HG02885 (cell line): ENCODE data around the gene TRIM47.
"Not testable (repeated sequence)": the region's sequence is repeated elsewhere in the genome, so short reads cannot be mapped to it uniquely, and the experiment has no call there.

Experiments
- ATAC-seq: cut with Tn5 transposase; IDR thresholded peaks from one replicate; pipeline ENCODE4 v1.9.1; 2021; ENCODE audit warnings: mild to moderate bottlenecking; ENCODE audit not compliant: unreplicated experiment, poor library complexity

The TRIM47 gene

DNA sequence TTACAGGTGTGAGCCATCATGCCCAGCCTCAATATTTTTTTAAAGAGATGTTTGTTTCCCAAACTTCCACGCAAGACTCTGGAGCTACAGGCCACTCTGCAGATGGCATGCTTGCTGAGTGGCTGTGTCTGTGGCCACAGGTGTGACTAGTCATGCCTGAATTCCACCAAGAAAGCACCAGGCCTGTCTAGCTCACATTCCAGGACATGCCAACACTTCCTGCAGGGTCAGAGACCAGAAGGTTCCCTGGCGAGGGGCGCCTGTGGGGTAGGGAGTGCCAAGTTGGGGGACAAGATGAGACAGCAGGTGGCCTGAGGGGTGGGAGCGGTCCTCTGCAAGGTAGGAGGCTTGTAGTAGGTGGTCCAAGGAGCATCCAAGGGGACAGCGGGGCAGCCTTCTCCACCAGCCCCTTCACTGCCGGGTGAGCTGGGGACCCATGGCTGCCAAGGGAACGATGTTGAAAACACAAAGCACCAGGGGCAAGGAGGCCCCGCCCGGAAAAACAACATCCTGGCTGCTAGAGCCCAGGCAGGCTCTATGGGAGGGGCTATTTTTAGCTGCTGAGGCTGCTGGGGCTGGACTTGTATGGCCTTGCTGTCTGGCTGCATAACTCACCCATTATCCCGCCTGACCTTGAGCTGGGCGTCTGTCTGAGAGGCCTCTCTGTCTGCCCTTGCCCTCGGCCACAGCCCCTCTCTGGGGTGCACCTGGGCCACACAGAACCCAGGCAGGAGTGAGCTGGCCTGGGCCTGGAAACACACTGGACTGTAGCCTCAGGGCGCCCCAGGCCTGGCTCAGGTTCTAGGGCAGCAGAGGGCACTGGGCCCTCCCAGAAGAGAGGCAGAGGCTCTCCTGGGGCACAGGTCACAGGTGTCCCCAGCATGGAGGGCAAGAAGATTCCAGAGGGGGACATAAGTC lies 5.7 kb downstream of the TRIM47 start:
- no peak for ATAC-seq

DNA sequence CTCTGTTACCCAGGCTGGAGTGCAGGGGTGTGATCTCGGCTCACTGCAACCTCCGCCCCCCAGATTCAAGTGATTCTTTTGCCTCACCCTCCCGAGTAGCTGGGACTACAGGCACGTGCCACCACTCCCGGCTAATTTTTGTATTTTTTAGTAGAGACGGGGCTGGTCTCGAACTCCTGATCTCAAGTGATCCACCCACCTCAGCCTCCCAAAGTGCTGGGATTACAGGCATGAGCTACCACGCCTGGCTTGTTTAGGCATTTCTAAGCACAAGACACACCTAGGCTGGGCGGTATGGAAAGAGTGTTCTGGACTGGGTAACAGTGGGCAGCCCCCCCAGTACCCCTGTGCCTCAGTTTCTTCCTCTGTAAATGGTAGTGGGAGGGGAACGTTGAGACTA lies 8.2 kb downstream of the TRIM47 start:
- ATAC-seq: not testable (repeated sequence)

DNA sequence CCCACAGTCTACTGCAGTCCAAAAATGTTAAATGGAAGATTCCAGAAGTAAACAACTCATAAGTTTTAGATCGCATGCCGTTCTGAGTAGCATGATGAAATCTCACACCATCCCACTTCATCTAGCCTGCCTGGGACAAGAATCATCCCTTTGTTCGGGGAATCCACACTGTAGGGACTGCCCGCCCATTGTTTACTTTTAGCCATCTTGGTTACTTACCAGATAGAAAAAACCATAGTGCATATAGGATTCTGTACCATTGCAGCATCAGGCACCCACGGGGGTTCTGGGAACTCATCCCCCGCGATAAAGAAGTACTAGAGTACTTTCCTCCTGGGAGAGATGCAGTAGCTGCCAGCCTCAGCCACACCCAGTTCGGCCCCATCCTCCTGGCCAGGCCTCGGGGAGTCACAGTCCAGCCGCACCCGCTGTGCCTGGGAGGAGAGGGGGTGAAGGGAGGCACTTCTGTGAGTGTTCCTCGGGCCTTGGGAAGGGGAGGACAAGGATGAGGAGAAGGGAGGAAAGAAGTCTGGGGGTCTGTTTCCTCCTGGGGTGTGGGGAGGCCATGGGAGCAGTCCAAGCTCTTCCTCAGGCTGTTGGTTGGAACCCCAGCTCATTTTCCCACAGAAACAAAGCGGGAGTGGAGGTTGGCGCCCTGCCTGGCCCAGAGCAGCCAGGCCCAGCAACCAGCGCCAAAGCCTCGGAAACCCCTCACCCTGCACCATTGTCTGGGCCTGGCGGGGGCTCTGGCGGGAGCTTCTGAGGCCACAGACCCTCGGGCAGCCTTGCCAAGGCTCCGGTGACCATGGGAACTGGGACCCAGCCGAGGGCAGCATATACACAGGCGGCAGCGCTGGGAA lies 8.9 kb downstream of the TRIM47 start:
- no peak for ATAC-seq

DNA sequence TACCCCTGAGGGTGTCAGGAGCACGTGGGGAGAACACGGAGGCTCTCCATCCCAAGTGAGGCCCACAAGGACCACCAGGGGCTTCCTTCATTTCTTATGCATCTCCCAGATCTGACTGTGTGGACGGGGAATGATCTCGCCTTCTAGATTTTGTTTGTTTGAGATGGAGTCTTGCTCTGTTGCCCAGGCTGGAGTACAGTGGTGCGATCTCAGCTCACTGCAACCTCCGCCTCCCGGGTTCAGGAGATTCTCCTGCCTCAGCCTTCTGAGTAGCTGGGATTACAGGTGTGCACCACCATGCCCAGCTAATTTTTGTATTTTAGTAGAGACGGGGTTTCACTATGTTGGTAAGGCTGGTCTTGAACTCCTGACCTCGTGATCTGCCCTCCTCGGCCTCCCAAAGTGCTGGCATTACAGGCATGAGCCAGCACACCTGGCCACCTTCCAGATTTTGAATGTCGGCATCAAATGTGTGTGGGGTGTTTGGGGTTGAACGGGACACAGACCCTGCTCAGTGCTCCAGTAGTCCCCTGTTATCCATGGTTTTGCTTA lies 9.6 kb downstream of the TRIM47 start:
- ATAC-seq: not testable (repeated sequence)

DNA sequence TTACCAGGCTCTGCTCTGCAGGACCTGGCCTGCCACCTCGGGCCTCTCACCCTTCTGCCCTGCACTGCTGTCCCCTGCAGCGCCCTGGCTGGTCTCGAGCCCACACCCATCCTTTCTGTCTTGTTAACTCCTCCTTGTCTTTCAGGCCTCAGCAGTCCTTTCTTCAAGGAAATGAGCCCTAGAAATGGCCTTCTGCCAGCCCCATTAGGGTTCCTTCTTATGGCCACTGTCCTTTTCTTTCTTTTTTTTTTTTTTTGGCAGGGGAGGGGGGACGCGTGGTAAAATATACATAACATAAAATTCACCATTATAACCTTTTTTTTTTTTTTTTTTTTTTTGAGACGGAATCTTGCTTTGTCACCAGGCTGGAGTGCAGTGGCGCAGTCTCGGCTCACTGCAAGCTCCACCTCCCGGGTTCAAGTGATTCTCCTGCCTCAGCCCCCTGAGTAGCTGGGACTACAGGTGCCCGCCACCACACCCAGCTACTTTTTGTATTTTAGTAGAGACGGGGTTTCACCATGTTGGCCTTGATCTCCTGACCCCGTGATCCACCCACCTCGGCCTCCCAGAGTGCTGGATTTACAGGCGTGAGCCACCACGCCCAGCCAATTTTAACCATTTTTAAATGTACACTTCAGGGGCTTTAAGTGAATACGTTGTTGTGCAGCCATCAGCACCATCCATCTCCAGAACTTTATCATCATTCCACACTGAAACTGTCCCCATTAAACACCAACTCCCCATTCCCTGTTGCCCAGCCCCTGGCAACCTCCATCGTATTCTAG lies 12.8 kb downstream of the TRIM47 start:
- not testable (repeated sequence) for ATAC-seq

DNA sequence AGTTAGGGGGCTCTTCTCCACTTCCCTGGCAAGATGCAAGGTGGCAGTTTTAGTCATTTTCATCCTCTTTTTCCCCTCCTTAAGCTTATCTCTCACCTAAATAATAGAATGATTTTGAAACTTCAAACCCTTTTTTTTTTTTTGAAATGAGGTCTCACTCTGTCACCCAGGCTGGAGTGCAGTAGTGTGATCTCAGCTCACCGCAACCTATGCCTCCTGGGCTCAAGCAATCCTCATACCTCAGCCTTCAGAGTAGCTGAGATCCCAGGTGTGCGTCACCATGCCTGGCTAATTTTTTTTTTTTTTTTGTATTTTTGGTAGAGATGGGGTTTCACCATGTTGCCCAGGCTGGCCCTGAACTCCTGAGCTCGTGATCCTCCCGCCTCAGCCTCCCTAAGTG lies 13.5 kb downstream of the TRIM47 start:
- ATAC-seq: not testable (repeated sequence)

DNA sequence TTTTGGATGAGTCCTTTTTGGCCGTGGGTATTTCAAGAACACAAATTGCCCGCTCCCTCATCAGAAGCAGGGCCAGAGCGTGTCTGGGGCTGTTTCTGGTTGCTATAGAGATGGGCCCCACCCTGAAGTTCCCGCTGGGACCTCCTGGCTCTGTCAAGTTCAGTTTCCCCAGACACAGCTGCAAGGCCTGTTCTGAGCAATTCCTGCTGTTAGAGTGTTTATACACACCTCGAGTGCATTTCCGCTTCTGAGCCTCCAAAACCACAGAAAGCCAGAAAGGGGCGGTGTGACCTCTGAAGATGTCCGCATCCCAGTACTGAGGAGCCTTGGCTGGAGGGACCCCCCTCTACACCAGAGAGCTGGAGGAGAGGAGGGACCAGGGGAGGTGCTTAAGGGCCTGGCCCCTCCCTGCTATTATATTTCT lies 13.9 kb downstream of the TRIM47 start:
- peak; percentile 81 for ATAC-seq

DNA sequence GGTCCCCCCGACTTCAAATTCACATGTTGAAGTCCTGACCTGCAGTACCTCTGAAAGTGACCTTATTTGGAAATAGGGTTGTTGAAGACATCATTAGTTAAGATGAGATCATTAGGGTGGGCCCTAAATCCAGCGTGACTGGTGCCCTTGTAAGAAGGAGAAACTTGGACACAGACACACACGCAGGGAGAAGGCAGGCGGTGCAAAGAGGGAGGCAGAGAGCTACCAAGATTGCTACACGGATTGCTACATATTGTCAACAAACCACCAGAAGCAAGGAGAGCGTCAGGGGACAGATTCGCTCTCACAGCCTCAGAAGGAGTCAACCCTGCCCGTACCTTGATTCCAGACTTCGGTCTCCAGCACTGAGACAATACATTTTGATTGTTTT lies 16.5 kb downstream of the TRIM47 start:
- ATAC-seq: no peak

DNA sequence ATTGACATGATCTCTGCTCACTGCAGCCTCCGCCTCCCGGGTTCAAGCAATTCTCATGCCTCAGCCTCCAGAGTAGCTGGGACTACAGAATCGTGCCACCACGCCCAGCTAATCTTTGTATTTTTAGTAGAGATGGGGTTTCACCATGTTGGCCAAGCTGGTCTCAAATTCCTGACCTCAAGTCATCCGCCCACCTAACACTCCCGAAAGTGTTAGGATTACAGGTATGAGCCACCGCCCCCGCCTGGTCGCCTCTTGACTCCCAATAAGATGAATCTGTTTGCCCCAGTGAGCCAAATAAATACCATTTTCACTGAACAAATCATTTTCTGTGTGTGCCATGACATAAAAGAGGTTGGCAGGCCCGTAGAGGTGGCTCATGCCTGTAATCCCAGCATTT lies 19.0 kb downstream of the TRIM47 start:
- ATAC-seq: not testable (repeated sequence)

DNA sequence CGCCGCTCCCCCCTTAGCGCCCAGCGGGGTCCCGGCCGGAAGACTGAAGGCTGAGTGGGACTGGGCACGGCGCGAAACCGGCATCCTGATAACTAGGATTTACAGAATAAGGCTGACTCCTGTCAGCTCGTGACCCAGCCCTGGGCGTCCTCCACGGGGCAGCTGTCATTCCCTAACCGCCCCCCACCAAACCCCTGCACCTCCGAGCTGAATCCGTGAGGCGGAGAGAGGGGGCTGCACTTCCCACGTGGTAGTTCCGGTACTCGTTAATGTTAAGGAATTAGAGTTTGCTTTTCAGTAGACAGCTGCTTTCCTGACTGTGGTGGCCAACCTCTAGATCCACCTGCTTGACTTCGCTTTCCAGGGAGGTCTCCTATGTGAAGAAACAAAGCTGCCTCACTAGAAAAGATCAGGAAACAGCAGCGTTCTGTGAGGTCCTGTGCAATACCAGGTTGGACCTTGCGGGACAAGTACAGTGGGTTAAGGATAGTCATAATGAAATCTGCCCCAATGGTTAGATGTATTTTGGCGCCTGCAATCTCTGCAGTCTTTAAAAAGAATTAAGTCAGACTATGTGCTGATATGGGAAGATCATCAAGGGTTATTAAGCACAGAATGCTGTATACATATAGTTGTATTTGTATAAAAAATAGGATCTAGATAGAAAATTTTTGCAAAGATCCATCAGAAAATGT lies 22.2 kb downstream of the TRIM47 start:
- no peak for ATAC-seq

DNA sequence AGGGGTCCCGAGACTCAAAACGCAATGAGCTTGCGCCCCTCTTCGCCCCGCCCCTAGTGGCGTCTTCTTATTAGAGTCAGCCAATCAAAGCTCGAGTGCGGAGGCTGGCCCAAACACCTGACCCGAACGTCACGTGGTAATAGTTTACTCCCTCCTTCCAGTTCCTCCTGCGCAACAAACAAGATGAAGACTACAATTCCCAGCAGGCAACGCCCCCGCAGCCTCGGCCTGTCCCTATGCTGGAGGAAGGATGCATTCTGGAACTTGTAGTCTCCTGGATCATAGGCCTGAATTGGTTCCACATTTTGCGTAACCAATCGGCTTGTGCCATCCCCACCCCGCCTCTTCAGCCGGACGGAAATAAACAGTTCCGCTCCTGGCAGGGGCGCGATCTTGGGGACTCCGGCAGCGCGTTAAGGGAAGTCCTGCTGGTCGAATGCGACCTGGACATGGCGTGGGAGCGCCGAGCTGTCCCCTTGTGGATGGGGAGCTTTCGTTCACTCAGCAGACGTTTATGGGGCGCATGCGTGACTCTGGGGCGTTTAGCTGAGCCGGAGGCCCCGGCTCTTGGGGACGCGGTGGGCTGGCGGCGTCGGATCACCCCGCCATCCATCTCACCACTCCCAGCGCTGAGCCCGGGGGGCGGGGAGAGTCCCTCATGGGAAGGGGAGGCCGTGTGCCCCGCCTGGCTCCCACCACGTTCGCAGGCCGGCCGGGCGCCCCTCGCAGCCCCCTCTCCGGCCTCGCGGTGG lies 22.9 kb downstream of the TRIM47 start, which contains the start of gene WBP2:
Gene WBP2, minus strand, starts transcription at position 26 of the 752 bp plus-strand sequence. CDS start 38 bp downstream, outside the sequence.
- peak; percentile 86 for ATAC-seq

DNA sequence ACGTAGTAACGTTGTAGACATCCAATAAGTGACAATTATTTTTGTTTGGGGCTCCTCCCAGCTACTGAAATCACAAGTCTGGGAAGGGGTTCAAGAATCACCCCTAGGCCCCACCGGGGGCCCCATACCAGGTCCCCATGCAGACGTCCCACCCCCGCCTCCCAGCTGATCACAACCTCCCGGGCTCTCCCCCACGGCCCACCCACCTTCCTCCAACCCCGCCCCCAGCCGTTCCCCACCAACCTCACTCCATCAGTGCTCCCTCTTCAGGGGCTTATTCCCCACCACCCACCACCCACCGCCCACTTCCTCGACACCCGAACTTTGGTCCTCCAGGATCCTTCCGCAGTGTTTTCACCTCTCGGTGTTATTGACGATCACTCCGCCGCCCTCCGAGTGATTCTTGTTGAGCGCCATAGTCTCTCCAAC lies 23.5 kb downstream of the TRIM47 start:
- peak; percentile 4 for ATAC-seq

DNA sequence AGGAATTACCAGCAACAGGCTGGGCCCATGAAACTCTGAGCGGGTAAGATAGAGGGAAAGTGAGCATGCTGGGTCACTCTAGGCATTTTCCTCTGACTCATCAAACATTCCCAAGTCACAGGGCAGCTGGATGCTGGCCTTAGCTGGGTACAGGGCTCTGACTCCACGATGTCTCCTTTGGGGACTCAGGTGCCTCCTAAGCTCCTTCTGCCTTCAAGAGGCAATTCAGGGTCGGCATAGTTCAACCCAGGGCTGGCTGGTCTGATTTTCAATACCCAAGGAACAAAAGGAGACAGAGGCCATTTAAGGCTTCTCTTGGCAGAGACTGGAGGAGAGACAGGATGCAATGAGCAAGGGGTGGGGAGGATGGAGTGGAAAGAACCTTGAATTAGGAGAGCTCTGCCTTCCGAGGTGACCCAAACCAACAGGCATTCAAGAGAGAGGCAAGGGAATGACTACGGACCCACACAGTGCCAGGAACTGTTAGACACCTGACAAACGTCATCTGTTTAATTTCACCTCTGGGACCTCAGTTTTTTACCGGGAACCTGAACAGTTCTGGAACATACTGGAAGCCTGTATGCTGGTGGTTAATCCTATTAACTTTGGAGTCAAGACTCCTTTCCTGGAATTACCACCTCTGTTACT lies 24.2 kb downstream of the TRIM47 start:
- ATAC-seq: no peak

DNA sequence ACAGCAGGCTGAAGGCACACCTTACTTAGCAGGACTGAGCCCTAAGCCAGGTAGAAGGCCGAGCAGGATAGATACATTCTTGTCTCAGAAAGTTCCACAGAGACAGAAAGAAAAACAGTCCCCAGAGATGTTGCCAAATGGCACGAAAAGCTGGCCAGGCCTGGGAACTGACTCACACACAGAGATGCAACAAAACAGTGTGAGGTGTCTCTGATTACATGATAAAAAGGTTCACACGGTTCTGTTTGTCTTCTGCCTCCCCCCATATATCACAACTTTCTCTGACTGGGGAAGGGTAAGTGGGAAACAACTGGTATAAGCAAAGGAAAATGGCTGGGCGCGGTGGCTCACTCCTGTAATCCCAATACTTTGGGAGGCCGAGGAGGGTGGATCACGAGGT lies 24.9 kb downstream of the TRIM47 start:
- ATAC-seq: no peak

DNA sequence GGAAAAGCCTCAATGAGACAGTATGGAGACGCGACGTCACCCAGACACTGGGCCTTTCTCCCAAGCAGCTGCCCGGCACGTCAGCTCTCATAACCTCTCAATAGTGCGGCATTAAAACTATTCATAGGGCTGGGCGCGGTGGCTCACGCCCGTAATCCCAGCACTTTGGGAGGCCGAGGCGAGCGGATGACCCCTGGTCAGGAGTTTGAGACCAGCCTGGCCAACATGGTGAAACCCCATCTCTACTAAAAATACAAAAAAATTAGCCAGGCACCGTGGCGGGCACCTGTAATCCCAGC lies 26.7 kb downstream of the TRIM47 start:
- not testable (repeated sequence) for ATAC-seq

DNA sequence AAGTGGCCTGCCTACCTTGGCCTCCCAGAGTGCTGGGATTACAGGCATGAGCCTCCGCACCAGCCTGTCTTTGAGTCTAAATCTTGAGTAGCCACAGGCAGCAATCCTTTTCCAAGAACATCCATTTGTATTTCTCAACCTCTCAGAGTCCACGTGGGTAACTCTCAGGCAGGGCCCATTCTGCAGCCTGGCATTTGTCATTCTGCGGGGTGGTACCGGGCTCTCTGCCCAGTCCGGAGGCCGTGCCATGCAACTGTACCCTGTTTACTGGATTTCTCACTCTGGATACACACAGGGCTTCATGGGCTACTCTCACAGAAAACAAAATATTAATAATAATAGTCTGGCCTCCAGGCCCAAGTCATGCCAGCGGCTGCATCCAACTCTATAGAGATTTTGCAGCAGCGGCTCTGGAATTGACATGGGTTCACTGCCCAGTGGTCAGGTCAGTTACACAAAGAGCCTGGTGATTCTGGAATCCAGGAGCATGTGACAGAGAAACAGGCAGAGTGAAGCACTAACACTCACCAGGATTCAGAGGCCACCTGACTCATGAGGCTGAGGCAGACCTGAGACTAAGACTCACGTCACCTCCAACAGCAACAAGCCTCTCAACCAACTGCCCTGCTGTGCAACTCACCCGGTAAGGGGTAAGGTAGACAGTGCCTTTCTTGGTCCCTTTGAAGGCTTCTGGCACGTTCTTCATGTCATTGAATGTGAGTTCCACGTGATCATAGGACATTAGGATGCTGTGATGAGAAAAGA lies 27.3 kb downstream of the TRIM47 start:
- no peak for ATAC-seq

DNA sequence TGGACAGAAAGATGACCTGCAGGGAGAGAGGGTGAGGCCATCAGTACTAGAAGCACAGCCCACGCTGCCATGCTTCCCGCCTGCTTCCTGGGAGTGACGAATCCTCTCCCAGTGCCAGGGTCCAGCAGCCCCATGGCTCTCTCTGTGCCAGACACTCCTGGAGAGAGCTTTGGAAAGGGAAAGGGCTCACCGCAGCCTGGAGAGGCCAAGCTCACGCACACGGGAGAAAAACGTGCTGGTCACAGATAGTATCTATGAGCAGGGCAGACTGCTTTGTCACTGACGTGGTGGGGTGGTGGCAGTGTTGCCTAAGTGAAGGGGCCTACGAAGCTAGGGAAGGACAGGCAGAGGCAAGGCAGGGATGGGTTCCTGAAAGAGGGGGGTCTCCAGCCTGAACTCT lies 28.7 kb downstream of the TRIM47 start:
- ATAC-seq: no peak

DNA sequence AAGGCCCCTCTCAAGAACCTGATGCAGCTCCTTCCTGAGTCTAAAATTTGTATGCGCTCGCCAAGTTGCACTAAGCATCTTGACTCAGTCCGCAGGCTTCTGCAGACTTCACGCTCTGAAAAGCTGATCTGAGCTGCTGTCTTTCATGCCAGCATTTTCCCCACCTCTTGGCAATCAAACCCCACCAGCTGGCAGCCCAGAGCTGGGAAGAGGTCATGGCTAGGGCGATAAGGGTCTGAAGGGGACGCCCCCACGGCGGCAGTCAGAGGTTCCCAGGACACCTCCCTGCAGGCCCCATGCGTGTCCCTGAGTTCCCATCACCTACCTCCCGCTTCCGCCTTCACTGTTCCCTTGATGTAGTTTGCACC lies 29.1 kb downstream of the TRIM47 start:
- ATAC-seq: no peak
